ENCODE data around the gene DUSP9. TPM values are rescaled to one million over a fixed set of nuclear protein-coding genes. Genes with fewer than 3 reads are reported as not detected.

Gene DUSP9
- total and polyA plus RNA-seq, 2 experiments from 2014 or later: 75.5 to 86.2 TPM

- Histone ChIP-seq H3K79me2 (no peaks in the 10 kb centered on the region), H3K27me3 (peaks cover 8% of the 10 kb centered on the region), H3K9me3 (ENCODE audit: low read depth) (no peaks in the 10 kb centered on the region), H4K20me1 (ENCODE audit: insufficient read depth, poor library complexity, severe bottlenecking) (no peaks in the 10 kb centered on the region), H3K27ac (no peak overlapping the region), H3K4me2 (no peak overlapping the region), H3K4me1 (ENCODE audit: insufficient read depth) (no peaks in the 10 kb centered on the region), H3K9me2 (replicated peaks; ENCODE audit: insufficient read depth) (no peaks in the 10 kb centered on the region), H3K36me3 (replicated peaks; ENCODE audit: insufficient read depth, low read depth) (no peaks in the 10 kb centered on the region), H3K4me3 (no peak overlapping the region), H2AFZ (no peak overlapping the region)
- TF ChIP-seq CTCF (IDR thresholded peaks at IDR 0.05; ENCODE audit: poor library complexity) (peak; percentile 38), EZH2 (IDR thresholded peaks at IDR 0.05; ENCODE audit: borderline replicate concordance) (no peak)
- 94% methylated on average over 23 of the region's 26 CpGs for WGBS (ENCODE audit: low lambda C conversion rate, missing lambda C conversion rate)
- DNase-seq (ENCODE audit: low spot score): peak; percentile 62
Observed at GRCh38 chrX:153649178-153649914, 2.3 kb downstream of the DUSP9 start.

- no peaks in the 10 kb centered on the region for H3K4me1 ChIP-seq (ENCODE audit: insufficient read depth)
- 86% methylated on average over 31 of the region's 41 CpGs for WGBS (ENCODE audit: low lambda C conversion rate, missing lambda C conversion rate)
- H3K9me3 ChIP-seq (ENCODE audit: low read depth): no peaks in the 10 kb centered on the region
- no peak for DNase-seq (ENCODE audit: low spot score)
- H3K79me2 ChIP-seq: no peaks in the 10 kb centered on the region
- no peak overlapping the region for H2AFZ ChIP-seq
- peaks cover 4% of the 10 kb centered on the region for H3K27me3 ChIP-seq
- no peak overlapping the region for H3K4me3 ChIP-seq
- H3K4me2 ChIP-seq: no peak overlapping the region
- H3K27ac ChIP-seq: no peak overlapping the region
- TF ChIP-seq EZH2phosphoT487 (IDR thresholded peaks at IDR 0.05; ENCODE audit: low read depth, severe bottlenecking, unreplicated experiment): no peak
- no peak for TF ChIP-seq CTCF (IDR thresholded peaks at IDR 0.05; ENCODE audit: poor library complexity)
- TF ChIP-seq EZH2 (IDR thresholded peaks at IDR 0.05; ENCODE audit: borderline replicate concordance): no peak
- H4K20me1 ChIP-seq (ENCODE audit: insufficient read depth, poor library complexity, severe bottlenecking): no peaks in the 10 kb centered on the region
- no peaks in the 10 kb centered on the region for H3K36me3 ChIP-seq (replicated peaks; ENCODE audit: insufficient read depth, low read depth)
- no peaks in the 10 kb centered on the region for H3K9me2 ChIP-seq (replicated peaks; ENCODE audit: insufficient read depth)
Observed at GRCh38 chrX:153649915-153650782, 3.1 kb downstream of the DUSP9 start.

GRCh38 chrX:153650959-153651358 is 4.0 kb downstream of the DUSP9 start:
- DNase-seq (ENCODE audit: low spot score): no peak
- Histone ChIP-seq H3K27ac (no peak overlapping the region), H3K4me1 (ENCODE audit: insufficient read depth) (no peaks in the 10 kb centered on the region), H3K9me3 (ENCODE audit: low read depth) (no peaks in the 10 kb centered on the region), H3K9me2 (replicated peaks; ENCODE audit: insufficient read depth) (no peaks in the 10 kb centered on the region), H3K4me2 (no peak overlapping the region), H3K79me2 (no peaks in the 10 kb centered on the region), H3K4me3 (no peak overlapping the region), H3K36me3 (replicated peaks; ENCODE audit: insufficient read depth, low read depth) (no peaks in the 10 kb centered on the region), H3K27me3 (peaks cover 4% of the 10 kb centered on the region), H2AFZ (no peak overlapping the region), H4K20me1 (ENCODE audit: insufficient read depth, poor library complexity, severe bottlenecking) (no peaks in the 10 kb centered on the region)
- TF ChIP-seq EZH2 (IDR thresholded peaks at IDR 0.05; ENCODE audit: borderline replicate concordance) (no peak), EZH2phosphoT487 (IDR thresholded peaks at IDR 0.05; ENCODE audit: low read depth, severe bottlenecking, unreplicated experiment) (no peak), CTCF (IDR thresholded peaks at IDR 0.05; ENCODE audit: poor library complexity) (no peak)
- 87% methylated on average over 12 of the region's 13 CpGs for WGBS (ENCODE audit: low lambda C conversion rate, missing lambda C conversion rate)
